GM12878 (cell line): Measurements from ENCODE around the gene TRIM41. TPM values are rescaled to one million over a fixed set of nuclear protein-coding genes. Genes with fewer than 3 reads are reported as not detected.

ENCODE experiments used
- ATAC-seq: fragments of 200-7000 bp; cut with Tn5 transposase; 3 replicates; pipeline ENCODE4 v1.9.1; 2020; ENCODE audit warnings: mild to moderate bottlenecking, moderate library complexity
- BruUV-seq: library from RNA; stranded (reverse); fragments of 400-500 nt; replicated peaks from 2 replicates; lab custom pipeline; 2021; lab: Mats Ljungman, UMichigan
- CTCF ChIA-PET: fragments of 300-600 bp; sonication (Branson Sonifier 250); formaldehyde crosslinking; extraction: SDS; loops from one replicate; lab custom pipeline; 2021; ENCODE audit warnings: inconsistent platforms; lab: Yijun Ruan, JAX
- POLR2A ChIA-PET: fragments of 350-600 bp; formaldehyde crosslinking; extraction: SDS; loops from one replicate; lab custom pipeline; 2021; ENCODE audit warnings: inconsistent platforms; lab: Charles Lee
- RAD21 ChIA-PET: fragments of 300-600 bp; sonication (Branson Sonifier 250); formaldehyde crosslinking; loops from one replicate; lab custom pipeline; 2023; ENCODE audit warnings: antibody characterized with exemption; ENCODE audit not compliant: unreplicated experiment; lab: Charles Lee
- SMC1A ChIA-PET: fragments of 300-600 bp; sonication (Branson Sonifier 250); formaldehyde crosslinking; loops from one replicate; lab custom pipeline; 2023; ENCODE audit not compliant: unreplicated experiment, uncharacterized antibody; lab: Charles Lee
- DNase-seq: peaks from one replicate; pipeline ENCODE4 v3.0.0-alpha.2; 2011; ENCODE audit warnings: low read depth, low spot score
- FAIRE-seq: peaks from 3 replicates; lab custom pipeline; 2011; peaks lifted over from hg19 to GRCh38; lab: Jason Lieb, UNC
- H2AFZ ChIP-seq: 2 replicates; pipeline ENCODE4 v1.6.0; 2011; ENCODE audit warnings: low read depth, low read length, control low read depth; ENCODE audit not compliant: control insufficient read depth
- H3K27ac ChIP-seq: 2 replicates; pipeline ENCODE4 v1.5.1; 2011; ENCODE audit warnings: control low read depth; ENCODE audit not compliant: control insufficient read depth, insufficient read depth
- H3K27me3 ChIP-seq, 2 experiments: replicated peaks in 1 of 2; 2 replicates each; pipeline versions ENCODE4 v1.6.0 to v1.6.1; 2011; ENCODE audit warnings: low read length in 1 of 2; ENCODE audit not compliant: control insufficient read depth in 2 of 2, insufficient read depth in 2 of 2
- H3K36me3 ChIP-seq, 2 experiments: 2 replicates each; pipeline ENCODE4 v1.5.1; 2011; ENCODE audit warnings: low read length in 1 of 2; ENCODE audit not compliant: control insufficient read depth in 2 of 2, insufficient read depth in 2 of 2
- H3K4me1 ChIP-seq: 2 replicates; pipeline ENCODE4 v1.6.1; 2011; ENCODE audit warnings: mild to moderate bottlenecking, low read length, moderate library complexity, mixed read lengths; ENCODE audit not compliant: control insufficient read depth, insufficient read depth
- H3K4me2 ChIP-seq: 2 replicates; pipeline ENCODE4 v1.6.0; 2011; ENCODE audit warnings: control low read depth; ENCODE audit not compliant: control insufficient read depth, insufficient read depth
- H3K4me3 ChIP-seq: fragments of 200-600 bp; sonication (generic); 2 replicates; pipeline ENCODE4 v1.5.1; 2016
- H3K79me2 ChIP-seq: 2 replicates; pipeline ENCODE4 v1.6.0; 2011; ENCODE audit warnings: low read length; ENCODE audit not compliant: control insufficient read depth, insufficient read depth
- H3K9ac ChIP-seq: 2 replicates; pipeline ENCODE4 v1.8.0; 2011; ENCODE audit warnings: low read length, control low read depth, mixed read lengths; ENCODE audit not compliant: control insufficient read depth, insufficient read depth
- H3K9me3 ChIP-seq: replicated peaks from 3 replicates; pipeline ENCODE4 v1.5.1; 2011; ENCODE audit warnings: mild to moderate bottlenecking, low read length; ENCODE audit not compliant: control insufficient read depth, insufficient read depth
- H4K20me1 ChIP-seq: 2 replicates; pipeline ENCODE4 v1.6.0; 2011; ENCODE audit not compliant: control insufficient read depth, insufficient read depth
- ATF2 ChIP-seq: IDR thresholded peaks from 2 replicates; pipeline ENCODE4 v1.6.1; 2012; ENCODE audit warnings: low read length, inconsistent platforms
- CEBPB ChIP-seq, 2 experiments: fragments of 150-350 bp in 1 of 2; IDR thresholded peaks; 2 replicates each; pipeline ENCODE4 v1.6.1; 2012 to 2014; ENCODE audit warnings: low read depth in 2 of 2, low read length in 2 of 2, borderline replicate concordance in 1 of 2, inconsistent platforms in 1 of 2
- CTCF ChIP-seq, 3 experiments: IDR thresholded peaks in 2 of 3; conservative IDR thresholded peaks in 1 of 3; 2 replicates each; pipeline ENCODE4 v1.5.1; 2011; ENCODE audit warnings: low read depth in 3 of 3, low read length in 3 of 3, mild to moderate bottlenecking in 3 of 3, control low read depth in 2 of 3, moderate library complexity in 2 of 3, inconsistent platforms in 1 of 3, mixed read lengths in 1 of 3; ENCODE audit not compliant: control insufficient read depth in 2 of 3, insufficient read depth in 1 of 3; ENCODE audit errors: extremely low read depth in 1 of 3
- FOS ChIP-seq: IDR thresholded peaks from 3 replicates; pipeline ENCODE4 v1.6.1; 2011; ENCODE audit warnings: borderline replicate concordance; ENCODE audit not compliant: insufficient read length; ENCODE audit errors: extremely low read depth
- FOXM1 ChIP-seq: IDR thresholded peaks from 2 replicates; pipeline ENCODE4 v1.6.1; 2012; ENCODE audit warnings: low read depth, mild to moderate bottlenecking, inconsistent platforms, low read length, moderate library complexity
- HDAC6 ChIP-seq: fragments of 200-600 bp; sonication (generic); IDR thresholded peaks from one replicate; pipeline ENCODE4 v1.8.0; 2017; ENCODE audit warnings: antibody characterized with exemption; ENCODE audit not compliant: unreplicated experiment
- NFIC ChIP-seq: IDR thresholded peaks from 2 replicates; pipeline ENCODE4 v1.6.1; 2012; ENCODE audit warnings: low read depth, mild to moderate bottlenecking, inconsistent platforms, low read length, moderate library complexity
- PBX3 ChIP-seq: IDR thresholded peaks from 2 replicates; pipeline ENCODE4 v1.6.1; 2011; ENCODE audit warnings: mild to moderate bottlenecking, low read depth, low read length, moderate library complexity; ENCODE audit not compliant: insufficient replicate concordance
- POU2F2 ChIP-seq: IDR thresholded peaks from 3 replicates; pipeline ENCODE4 v1.6.1; 2011; ENCODE audit warnings: low read depth, mild to moderate bottlenecking, low read length, borderline replicate concordance
- PRDM15 ChIP-seq: fragments of 450-650 bp; formaldehyde crosslinking; IDR thresholded peaks from 2 replicates; pipeline ENCODE4 v1.4.0; 2020; ENCODE audit warnings: mild to moderate bottlenecking, moderate library complexity
- SMC3 ChIP-seq: IDR thresholded peaks from 2 replicates; pipeline ENCODE4 v1.6.1; 2011; ENCODE audit warnings: low read length, improper control_type of control experiment, borderline replicate concordance
- WGBS: methylation state at CpG from one replicate; pipeline ENCODE4 v1.1.6; 2016; ENCODE audit warnings: low lambda C conversion rate; ENCODE audit not compliant: insufficient replicate concordance, insufficient coverage; ENCODE audit errors: missing lambda C conversion rate; 5-methylcytosine and 5-hydroxymethylcytosine counted together
- in situ Hi-C: fragments of 300-500 bp; cut with MboI; formaldehyde crosslinking; loops from 9 replicates; pipeline ENCODE4 v1.14.3; 2018; ENCODE audit warnings: mixed read lengths
- intact Hi-C: fragments of 100-400 bp; cut with micrococcal nuclease; formaldehyde crosslinking; loops from one replicate; pipeline ENCODE4 v1.14.2; 2022; ENCODE audit not compliant: unreplicated experiment
- polyA plus RNA-seq, 11 experiments: library from polyadenylated mRNA; depleted of rRNA in 4 of 11; unstranded in 6 of 11; stranded (reverse) in 5 of 11; fragments of >200 nt; fragmentation: Nextera tagmentation in 4 of 11; fragmentation: Illumina TruSeq in 1 of 11; extraction: Ambion mirVana in 4 of 11; extraction: Trizol in 1 of 11; gene quantifications; 1 replicate in 1 of 11; 2 replicates in 10 of 11; pipeline versions ENCODE4 v1.2.1 to v1.2.3, GENCODE V29; 2011 to 2016; ENCODE audit warnings: inconsistent platforms in 2 of 11, missing spikeins in 2 of 11, low read depth in 1 of 11
- total RNA-seq, 4 experiments: library from RNA; depleted of rRNA in 3 of 4; stranded (reverse); fragments of >200 nt in 3 of 4; fragmentation: Illumina TruSeq in 1 of 4; extraction: Trizol in 1 of 4; gene quantifications; 2 replicates each; pipeline versions ENCODE4 v1.2.1 to v1.2.3, GENCODE V29; 2013 to 2021

TRIM41 gene
- total and polyA plus RNA-seq, 10 of the 15 experiments (the other 5 are each of a cell fraction or from before 2014, with no cell fraction given), result 1.0 to 28.9 (median 10.6) TPM

- 58% methylated on average over 5 of the region's 5 CpGs for WGBS
- H3K4me2 ChIP-seq, result no peak overlapping the region
- TF ChIP-seq ATF2 (peak; percentile 34; the same call in 1 of the 2 replicates), SMC3 (no peak), NFIC (peak; percentile 55), PBX3 (no peak), FOS (no peak), CTCF (IDR thresholded peaks at IDR 0.05 in 2 of 3, conservative IDR thresholded peaks at IDR 0.05 in 1 of 3; ENCODE audit: control insufficient read depth in 2 of 3, extremely low read depth in 1 of 3, insufficient read depth in 1 of 3, low read depth in 3 of 3, low read length in 3 of 3) (no peak), HDAC6 (no peak), FOXM1 (peak; percentile 26; the same call in 1 of the 2 replicates), CEBPB (IDR thresholded peaks at IDR 0.05; ENCODE audit: borderline replicate concordance in 1 of 2, low read depth in 2 of 2, low read length in 2 of 2) (no peak), POU2F2 (peak; percentile 28; the same call in 1 of the 3 replicates), PRDM15 (no peak)
Observed at GRCh38 chr5:181235323-181235688, 12.2 kb downstream of the TRIM41 start.

More at GRCh38 chr5:181235323-181235688, 12.2 kb downstream of the TRIM41 start:
- peaks cover 3% of the 10 kb centered on the region; the same call in 1 of the 2 replicates for H3K4me1 ChIP-seq
- H3K27ac ChIP-seq, result no peak overlapping the region
- H3K9ac ChIP-seq, result no peak overlapping the region
- H2AFZ ChIP-seq, result no peak overlapping the region
- DNase-seq, result no peak
- no peaks in the 10 kb centered on the region for H3K27me3 ChIP-seq
- ChIA-PET POLR2A (interaction anchor here (1.2 to 3.0 kb wide), 2 partner anchors 11 to 16 kb away, joined by 3 to 10 read pairs; no protein-coding TSS in a partner anchor), RAD21 (no interaction called here), SMC1A (interaction anchor here (0.9 to 1.1 kb wide), 2 partner anchors 9 to 14 kb away, joined by 3 read pairs; partner anchors contain the start of gene RACK1), CTCF (interaction anchor here (0.9 kb wide), 1 partner anchor 51 kb away, joined by 4 read pairs; no protein-coding TSS in a partner anchor)
- H3K79me2 ChIP-seq, result peaks cover 23% of the 10 kb centered on the region
- BruUV-seq, result TSS peak; percentile 59
- peaks cover 10% of the 10 kb centered on the region for H4K20me1 ChIP-seq
- no peak for ATAC-seq
- no peak overlapping the region for H3K4me3 ChIP-seq
- no peaks in the 10 kb centered on the region for H3K9me3 ChIP-seq
- intact Hi-C loops, result no loop called here
- H3K36me3 ChIP-seq, result peaks cover 37 to 50% of the 10 kb centered on the region in 2 experiments
- in situ Hi-C loops, result no loop called here
- FAIRE-seq, result no peak
